ENCODE data around the gene LRCH4. TPM values are rescaled to one million over a fixed set of nuclear protein-coding genes. Genes with fewer than 3 reads are reported as not detected.

LRCH4 gene
- total and polyA plus RNA-seq, 2 donors (not counting 1 experiment from before 2014, with no cell fraction given): 288 to 289 TPM

GRCh38 chr7:100604028-100604975 lies 18.4 kb upstream of the LRCH4 start:
- Histone ChIP-seq H2AFZ (ENCODE audit: insufficient read depth, low read depth, low read length, poor library complexity, severe bottlenecking) (peak overlapping the region; percentile 95), H4K20me1 (ENCODE audit: control insufficient read depth, insufficient read depth, low read length, poor library complexity, severe bottlenecking) (no peaks in the 10 kb centered on the region), H3K79me2 (ENCODE audit: control insufficient read depth, insufficient read depth, low read length) (no peaks in the 10 kb centered on the region), H3K4me3 (ENCODE audit: control extremely low read depth in 1 of 5, extremely low read depth in 1 of 5, insufficient read depth in 1 of 5, low read depth in 2 of 5, low read length in 4 of 5) (peak overlapping the region; percentile 36 to 85 (median 75)), H3K4me1 (ENCODE audit: control insufficient read depth in 2 of 2, insufficient read depth in 2 of 2, low read length in 2 of 2) (peaks cover 15 to 25% of the 10 kb centered on the region in 2 donors), H3K27ac (ENCODE audit: low read length in 2 of 2) (peak overlapping the region; percentile 43 to 54), H3K9ac (ENCODE audit: low read length) (peak overlapping the region; percentile 80), H3K4me2 (replicated peaks; ENCODE audit: low read depth, low read length, poor library complexity, severe bottlenecking) (peak overlapping the region; percentile 99), H3K27me3 (replicated peaks in 1 of 4; ENCODE audit: control extremely low read depth in 1 of 4, control insufficient read depth in 3 of 4, insufficient read depth in 4 of 4, low read length in 3 of 4) (no peaks in the 10 kb centered on the region), H3K9me3 (ENCODE audit: control extremely low read depth in 1 of 3, control insufficient read depth in 2 of 3, insufficient read depth in 1 of 3, low read length in 2 of 3) (no peaks in the 10 kb centered on the region), H3K36me3 (replicated peaks in 1 of 2; ENCODE audit: control extremely low read depth in 1 of 2, control insufficient read depth in 1 of 2, extremely low read depth in 1 of 2, insufficient read depth in 2 of 2, low read length in 1 of 2) (no peaks in the 10 kb centered on the region)
- Mint-ChIP-seq H3K4me1 (peaks cover 12% of the 10 kb centered on the region), H3K27ac (peak overlapping the region; percentile 80), H3K4me3 (peak overlapping the region; percentile 90), H3K9me3 (ENCODE audit: insufficient read depth) (no peaks in the 10 kb centered on the region), H3K27me3 (no peaks in the 10 kb centered on the region)
- intact Hi-C loops (cut with micrococcal nuclease): loop anchor here (1.0 to 2.0 kb wide), 9 partner anchors 8 to 101 kb away; partner anchors contain the start of genes AGFG2, FBXO24, GNB2 and LRCH4
- peak; percentile 85 for DNase-seq
- CTCF ChIA-PET: interaction anchor here (0.8 to 2.5 kb wide), 13 partner anchors 8 to 122 kb away, joined by 3 to 11 read pairs (median 4); partner anchors contain the start of genes FBXO24, LRCH4 and MOSPD3
- POLR2A ChIA-PET: interaction anchor here (0.6 to 2.0 kb wide), 10 partner anchors 8 to 101 kb away, joined by 3 to 18 read pairs (median 4); partner anchors contain the start of genes FBXO24, LRCH4, MOSPD3 and POP7
- TF ChIP-seq EZH2 (IDR thresholded peaks at IDR 0.05; ENCODE audit: borderline replicate concordance, insufficient read depth, low read depth, low read length, poor library complexity, severe bottlenecking): no peak
- peak; percentile 68 for TF ChIP-seq CTCF (IDR thresholded peaks at IDR 0.05)
- peak; percentile 75 for ATAC-seq (ENCODE audit: low read depth)
- 2% methylated on average over 56 of the region's 70 CpGs for WGBS (ENCODE audit: insufficient coverage)
